GM12873 (cell line): ENCODE data around the gene ZNF563.

Source experiments
- TF ChIP-seq, protein P1 (sequence below): IDR thresholded peaks from 2 replicates; pipeline ENCODE4 v1.5.1; 2012; ENCODE audit warnings: low read depth, mild to moderate bottlenecking, moderate library complexity, low read length, control low read depth; ENCODE audit not compliant: insufficient read depth; ENCODE audit errors: missing control alignments

The ZNF563 gene

DNA sequence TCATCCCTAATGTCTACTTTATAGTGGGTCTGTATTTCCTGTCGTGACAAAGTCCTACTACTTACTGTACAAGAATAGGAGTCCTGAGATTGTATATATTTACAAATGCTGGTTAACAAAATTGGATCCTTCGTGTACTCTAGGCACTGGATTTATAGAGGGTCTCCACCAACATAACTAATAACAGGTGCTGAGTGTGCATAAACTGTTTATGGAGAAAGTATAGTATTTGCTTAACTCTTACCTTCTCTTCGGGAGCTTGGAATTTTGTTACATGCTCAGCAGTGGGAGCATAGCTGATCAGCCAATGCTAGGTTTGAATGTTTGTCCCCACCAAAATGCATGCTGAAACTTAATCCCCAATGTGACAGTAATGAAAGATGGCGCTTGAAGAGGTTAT is 19.9 kb upstream of the ZNF563 start:
- TF ChIP-seq, protein P1, sequence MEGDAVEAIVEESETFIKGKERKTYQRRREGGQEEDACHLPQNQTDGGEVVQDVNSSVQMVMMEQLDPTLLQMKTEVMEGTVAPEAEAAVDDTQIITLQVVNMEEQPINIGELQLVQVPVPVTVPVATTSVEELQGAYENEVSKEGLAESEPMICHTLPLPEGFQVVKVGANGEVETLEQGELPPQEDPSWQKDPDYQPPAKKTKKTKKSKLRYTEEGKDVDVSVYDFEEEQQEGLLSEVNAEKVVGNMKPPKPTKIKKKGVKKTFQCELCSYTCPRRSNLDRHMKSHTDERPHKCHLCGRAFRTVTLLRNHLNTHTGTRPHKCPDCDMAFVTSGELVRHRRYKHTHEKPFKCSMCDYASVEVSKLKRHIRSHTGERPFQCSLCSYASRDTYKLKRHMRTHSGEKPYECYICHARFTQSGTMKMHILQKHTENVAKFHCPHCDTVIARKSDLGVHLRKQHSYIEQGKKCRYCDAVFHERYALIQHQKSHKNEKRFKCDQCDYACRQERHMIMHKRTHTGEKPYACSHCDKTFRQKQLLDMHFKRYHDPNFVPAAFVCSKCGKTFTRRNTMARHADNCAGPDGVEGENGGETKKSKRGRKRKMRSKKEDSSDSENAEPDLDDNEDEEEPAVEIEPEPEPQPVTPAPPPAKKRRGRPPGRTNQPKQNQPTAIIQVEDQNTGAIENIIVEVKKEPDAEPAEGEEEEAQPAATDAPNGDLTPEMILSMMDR: no peak

DNA sequence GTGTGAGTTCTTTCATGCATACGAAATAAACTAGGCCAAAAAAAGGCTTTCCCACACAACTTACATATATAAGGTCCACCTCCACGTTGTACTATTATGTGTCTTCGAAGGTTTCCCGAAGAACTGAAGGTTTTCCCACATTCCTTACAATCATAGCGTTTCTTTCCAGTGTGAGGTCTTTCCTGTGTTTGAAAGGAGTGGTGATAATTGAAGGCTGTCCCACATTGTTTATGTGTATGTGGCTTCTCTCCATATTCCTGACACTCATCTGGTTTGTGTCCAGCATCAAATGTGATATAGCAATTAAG is 17.4 kb upstream of the ZNF563 start:
- TF ChIP-seq, protein P1: no peak

DNA sequence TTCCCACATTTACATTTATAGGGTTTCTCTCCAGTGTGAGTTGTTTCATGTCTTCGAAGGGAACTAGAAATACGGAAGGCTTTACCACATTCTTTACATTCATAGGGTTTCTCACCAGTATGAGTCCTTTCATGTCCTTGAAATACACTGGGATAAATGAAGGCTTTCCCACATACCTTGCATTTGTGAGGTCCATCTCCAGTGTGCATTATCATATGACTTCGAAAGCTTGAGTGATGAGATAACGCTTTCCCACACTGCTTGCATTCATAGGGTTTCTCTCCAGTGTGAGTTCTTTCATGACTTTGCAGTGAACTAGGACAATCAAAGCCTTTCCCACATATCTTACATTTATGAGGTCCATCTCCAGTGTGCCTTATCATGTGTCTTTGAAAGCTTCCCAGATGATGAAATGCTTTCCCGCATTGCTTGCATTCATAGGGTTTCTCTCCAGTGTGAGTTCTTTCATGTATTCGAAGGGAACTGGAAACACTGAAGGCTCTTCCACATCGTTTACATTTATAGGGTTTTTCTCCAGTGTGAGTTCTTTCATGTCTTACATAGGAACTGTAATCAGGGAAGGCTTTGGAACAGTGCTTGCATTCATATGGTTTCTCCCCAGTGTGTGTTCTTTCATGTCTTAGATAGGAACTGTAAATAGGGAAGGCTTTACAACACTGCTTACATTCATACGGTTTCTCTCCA is 16.9 kb upstream of the ZNF563 start:
- TF ChIP-seq, protein P1: no peak

DNA sequence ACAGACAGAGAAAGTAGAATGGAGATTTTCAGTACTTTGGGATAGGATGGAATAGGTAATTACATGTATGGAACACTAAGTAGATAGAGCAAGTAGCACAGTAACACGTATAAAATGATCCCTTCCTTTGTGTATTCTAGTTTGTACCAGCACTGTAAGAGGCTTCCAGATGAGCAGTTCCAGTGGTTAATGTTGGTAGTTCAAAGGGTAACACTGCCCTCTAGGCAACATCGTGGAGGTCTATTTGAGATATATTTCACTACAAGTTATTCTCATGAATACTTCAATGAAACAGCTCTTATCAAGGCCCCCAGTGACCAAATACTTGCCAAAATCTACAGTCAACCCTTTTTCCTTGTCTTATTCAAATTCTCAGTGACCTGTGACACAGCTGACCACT is 13.5 kb upstream of the ZNF563 start:
- TF ChIP-seq, protein P1: no peak

DNA sequence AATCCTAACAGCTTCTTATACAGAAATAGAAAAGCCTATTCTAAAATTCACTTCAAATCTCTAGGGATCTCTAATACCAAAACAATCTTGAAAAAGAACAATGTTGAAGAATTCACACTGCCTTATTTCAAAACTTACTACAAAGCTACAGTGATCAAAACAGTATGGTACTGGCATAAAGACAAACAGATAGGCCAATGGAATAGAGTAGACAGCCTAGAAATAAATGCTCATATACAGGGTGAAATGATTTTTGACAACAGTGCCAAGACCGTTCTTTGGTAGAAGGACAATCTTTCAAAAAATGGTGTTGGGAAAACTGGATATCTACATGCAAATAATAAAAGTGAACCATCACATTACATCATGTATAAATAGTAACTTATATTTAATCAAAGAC is 11.8 kb upstream of the ZNF563 start:
- TF ChIP-seq, protein P1: no peak

DNA sequence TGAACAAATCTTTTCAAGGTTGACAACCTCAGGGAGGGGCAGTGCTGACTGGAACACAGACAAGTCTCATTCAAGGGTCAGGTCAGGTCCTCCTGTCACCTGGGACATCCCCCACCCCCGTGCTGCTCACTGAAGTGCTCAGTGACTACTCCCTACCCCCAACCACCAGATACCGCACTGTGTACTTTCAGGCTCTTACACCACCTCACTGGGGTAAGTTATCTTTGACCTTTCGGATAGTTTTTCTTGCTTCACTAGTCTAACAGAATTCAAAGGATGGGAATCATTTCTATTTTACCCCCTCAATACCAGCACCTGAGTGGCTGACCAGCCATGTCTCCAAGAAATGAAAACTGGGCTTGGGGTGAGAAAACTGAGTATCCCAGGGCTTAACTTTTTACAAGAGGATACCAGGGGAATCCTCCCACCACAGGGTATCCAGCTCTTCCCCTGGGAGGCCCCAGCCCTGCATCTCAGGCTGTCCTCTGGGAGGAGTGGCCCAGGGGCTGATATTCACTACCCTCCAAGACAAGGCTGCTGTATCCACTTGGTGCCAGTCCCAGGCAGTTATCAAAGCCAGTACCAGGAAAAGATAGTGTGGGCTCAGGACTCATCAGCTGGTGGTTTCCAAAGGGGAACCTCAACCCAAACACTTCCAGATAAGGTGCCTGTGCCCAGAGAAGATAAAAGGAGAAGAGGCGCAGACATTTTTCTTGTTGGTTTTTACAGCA is 2.1 kb downstream of the ZNF563 start:
- TF ChIP-seq, protein P1: no peak

DNA sequence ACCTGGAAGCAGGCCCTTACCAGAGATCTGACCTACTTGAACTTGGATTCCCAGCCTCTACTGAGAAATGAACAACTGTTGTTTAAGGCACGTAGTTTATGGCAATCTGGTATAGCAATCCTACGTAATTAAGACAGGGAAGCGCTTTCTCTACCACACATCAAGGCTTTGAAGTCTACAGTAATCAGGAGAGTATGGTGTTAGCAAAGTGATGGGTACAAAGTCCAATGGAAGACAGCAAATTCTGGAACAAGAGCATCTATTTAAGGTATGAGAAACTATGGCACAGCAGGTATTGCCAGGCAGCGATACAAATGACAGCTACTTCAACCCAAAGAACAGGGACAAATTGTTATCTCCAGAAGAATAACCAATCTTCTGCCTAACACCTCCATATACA is 3.1 kb downstream of the ZNF563 start:
- TF ChIP-seq, protein P1: no peak
